ENCODE results near the gene KRTAP5-6.
"Not testable (repeated sequence)": the region's sequence is repeated elsewhere in the genome, so short reads cannot be mapped to it uniquely, and the experiment has no call there.

Gene KRTAP5-6

GRCh38 chr11:1675536-1676228 is 21.3 kb upstream of the KRTAP5-6 start:
- POLR2A ChIA-PET = no interaction called here
- Histone ChIP-seq H3K36me3 (ENCODE audit: control insufficient read depth in 4 of 4, insufficient read depth in 4 of 4, low read length in 3 of 4) (no peaks in the 10 kb centered on the region), H3K4me3 (ENCODE audit: control insufficient read depth in 1 of 7, extremely low read depth in 1 of 7, insufficient read depth in 4 of 7, low read depth in 2 of 7, low read length in 6 of 7) (no peak overlapping the region), H3K27ac (ENCODE audit: insufficient read depth in 1 of 2, low read depth in 1 of 2, low read length in 2 of 2, poor library complexity in 1 of 2, severe bottlenecking in 2 of 2) (no peak overlapping the region), H3K9me3 (ENCODE audit: control extremely low read depth in 1 of 5, control insufficient read depth in 4 of 5, insufficient read depth in 2 of 5, low read depth in 1 of 5, low read length in 4 of 5) (no peaks in the 10 kb centered on the region), H3K4me1 (ENCODE audit: control extremely low read depth in 1 of 4, control insufficient read depth in 4 of 4, insufficient read depth in 4 of 4, low read length in 3 of 4) (no peaks in the 10 kb centered on the region), H3K27me3 (replicated peaks in 2 of 5; ENCODE audit: control insufficient read depth in 4 of 5, insufficient read depth in 5 of 5, low read length in 4 of 5) (peaks cover 0 to 31% (median 20%) of the 10 kb centered on the region in 5 experiments)
- 95% methylated on average over 7 of the region's 11 CpGs for WGBS (ENCODE audit: insufficient coverage)
- CTCF ChIA-PET = interaction anchor here (0.8 to 1.4 kb wide), 3 partner anchors 18 to 156 kb away, joined by 3 to 6 read pairs (median 4); no protein-coding TSS in a partner anchor
- DNase-seq = no peak

- CTCF ChIA-PET = interaction anchor here (1.0 to 1.6 kb wide), 2 partner anchors 18 to 23 kb away, joined by 4 read pairs; no protein-coding TSS in a partner anchor
These were observed 20.7 kb upstream of the KRTAP5-6 start for GRCh38 chr11:1676229-1676740.

GRCh38 chr11:1679881-1680280 is 17.1 kb upstream of the KRTAP5-6 start:
- peaks cover 0 to 10% (median 7%) of the 10 kb centered on the region in 4 experiments for H3K4me1 ChIP-seq (ENCODE audit: control extremely low read depth in 1 of 4, control insufficient read depth in 4 of 4, insufficient read depth in 4 of 4, low read length in 3 of 4)
- ChIA-PET CTCF (interaction anchor here (0.8 to 3.5 kb wide), 4 partner anchors 13 to 472 kb away, joined by 4 to 36 read pairs (median 4); partner anchors contain the start of gene SYT8), POLR2A (no interaction called here)
- peaks cover 0 to 11% (median 3%) of the 10 kb centered on the region in 5 experiments for H3K27me3 ChIP-seq (replicated peaks in 2 of 5; ENCODE audit: control insufficient read depth in 4 of 5, insufficient read depth in 5 of 5, low read length in 4 of 5)
- H3K9me3 ChIP-seq (ENCODE audit: control extremely low read depth in 1 of 5, control insufficient read depth in 4 of 5, insufficient read depth in 2 of 5, low read depth in 1 of 5, low read length in 4 of 5) = no peaks in the 10 kb centered on the region
- 100% methylated on average over 6 of the region's 10 CpGs for WGBS (ENCODE audit: insufficient coverage)
- H3K36me3 ChIP-seq (ENCODE audit: control insufficient read depth in 4 of 4, insufficient read depth in 4 of 4, low read length in 3 of 4) = no peaks in the 10 kb centered on the region
- no peak for DNase-seq
- H3K4me3 ChIP-seq (ENCODE audit: control insufficient read depth in 1 of 7, extremely low read depth in 1 of 7, insufficient read depth in 4 of 7, low read depth in 2 of 7, low read length in 6 of 7) = no peak overlapping the region
- no peak overlapping the region for H3K27ac ChIP-seq (ENCODE audit: insufficient read depth in 1 of 2, low read depth in 1 of 2, low read length in 2 of 2, poor library complexity in 1 of 2, severe bottlenecking in 2 of 2)

More at GRCh38 chr11:1676229-1676740, 20.7 kb upstream of the KRTAP5-6 start:
- DNase-seq = no peak
- POLR2A ChIA-PET = no interaction called here
- peaks cover 0 to 27% (median 18%) of the 10 kb centered on the region in 5 experiments for H3K27me3 ChIP-seq (replicated peaks in 2 of 5; ENCODE audit: control insufficient read depth in 4 of 5, insufficient read depth in 5 of 5, low read length in 4 of 5)
- WGBS (ENCODE audit: insufficient coverage) = 100% methylated on average over 3 of the region's 7 CpGs
- H3K36me3 ChIP-seq (ENCODE audit: control insufficient read depth in 4 of 4, insufficient read depth in 4 of 4, low read length in 3 of 4) = no peaks in the 10 kb centered on the region
- H3K4me3 ChIP-seq (ENCODE audit: control insufficient read depth in 1 of 7, extremely low read depth in 1 of 7, insufficient read depth in 4 of 7, low read depth in 2 of 7, low read length in 6 of 7) = no peak overlapping the region
- H3K27ac ChIP-seq (ENCODE audit: insufficient read depth in 1 of 2, low read depth in 1 of 2, low read length in 2 of 2, poor library complexity in 1 of 2, severe bottlenecking in 2 of 2) = no peak overlapping the region
- H3K9me3 ChIP-seq (ENCODE audit: control extremely low read depth in 1 of 5, control insufficient read depth in 4 of 5, insufficient read depth in 2 of 5, low read depth in 1 of 5, low read length in 4 of 5) = no peaks in the 10 kb centered on the region
- no peaks in the 10 kb centered on the region for H3K4me1 ChIP-seq (ENCODE audit: control extremely low read depth in 1 of 4, control insufficient read depth in 4 of 4, insufficient read depth in 4 of 4, low read length in 3 of 4)

GRCh38 chr11:1682225-1682905 is 14.6 kb upstream of the KRTAP5-6 start:
- ChIA-PET POLR2A (interaction anchor here (0.7 kb wide), 1 partner anchor 700 kb away, joined by 3 read pairs; no protein-coding TSS in a partner anchor), CTCF (interaction anchor here (1.1 to 3.5 kb wide), 5 partner anchors 10 to 151 kb away, joined by 3 to 36 read pairs (median 9); no protein-coding TSS in a partner anchor)
- no peaks in the 10 kb centered on the region for H3K9me3 ChIP-seq (ENCODE audit: control extremely low read depth in 1 of 5, control insufficient read depth in 4 of 5, insufficient read depth in 2 of 5, low read depth in 1 of 5, low read length in 4 of 5)
- no peak overlapping the region for H3K4me3 ChIP-seq (ENCODE audit: control insufficient read depth in 1 of 7, extremely low read depth in 1 of 7, insufficient read depth in 4 of 7, low read depth in 2 of 7, low read length in 6 of 7)
- no peaks in the 10 kb centered on the region for H3K36me3 ChIP-seq (ENCODE audit: control insufficient read depth in 4 of 4, insufficient read depth in 4 of 4, low read length in 3 of 4)
- DNase-seq = peak in 2 of 3 donors; percentile 50 to 57
- peaks cover 0 to 10% (median 7%) of the 10 kb centered on the region in 4 experiments for H3K4me1 ChIP-seq (ENCODE audit: control extremely low read depth in 1 of 4, control insufficient read depth in 4 of 4, insufficient read depth in 4 of 4, low read length in 3 of 4)
- H3K27ac ChIP-seq (ENCODE audit: insufficient read depth in 1 of 2, low read depth in 1 of 2, low read length in 2 of 2, poor library complexity in 1 of 2, severe bottlenecking in 2 of 2) = no peak overlapping the region
- 74% methylated on average over 7 of the region's 15 CpGs for WGBS (ENCODE audit: insufficient coverage)
- H3K27me3 ChIP-seq (replicated peaks in 2 of 5; ENCODE audit: control insufficient read depth in 4 of 5, insufficient read depth in 5 of 5, low read length in 4 of 5) = no peaks in the 10 kb centered on the region

- not testable (repeated sequence) for H3K27ac ChIP-seq (ENCODE audit: insufficient read depth in 1 of 2, low read depth in 1 of 2, low read length in 2 of 2, poor library complexity in 1 of 2, severe bottlenecking in 2 of 2); H3K4me1 ChIP-seq (ENCODE audit: control extremely low read depth in 1 of 4, control insufficient read depth in 4 of 4, insufficient read depth in 4 of 4, low read length in 3 of 4); H3K4me3 ChIP-seq (ENCODE audit: control insufficient read depth in 1 of 7, extremely low read depth in 1 of 7, insufficient read depth in 4 of 7, low read depth in 2 of 7, low read length in 6 of 7); H3K9me3 ChIP-seq (ENCODE audit: control extremely low read depth in 1 of 5, control insufficient read depth in 4 of 5, insufficient read depth in 2 of 5, low read depth in 1 of 5, low read length in 4 of 5); H3K36me3 ChIP-seq (ENCODE audit: control insufficient read depth in 4 of 4, insufficient read depth in 4 of 4, low read length in 3 of 4); DNase-seq; H3K27me3 ChIP-seq (replicated peaks in 2 of 5; ENCODE audit: control insufficient read depth in 4 of 5, insufficient read depth in 5 of 5, low read length in 4 of 5)
- 84% methylated on average over 14 of the region's 19 CpGs for WGBS (ENCODE audit: insufficient coverage)
- POLR2A ChIA-PET = interaction anchor here (0.7 kb wide), 1 partner anchor 699 kb away, joined by 3 read pairs; no protein-coding TSS in a partner anchor
- CTCF ChIA-PET = interaction anchor here (1.4 to 3.5 kb wide), 4 partner anchors 9 to 150 kb away, joined by 4 to 36 read pairs (median 10); no protein-coding TSS in a partner anchor
These were observed 13.8 kb upstream of the KRTAP5-6 start for GRCh38 chr11:1683216-1683615.

GRCh38 chr11:1683904-1684572 is 13.0 kb upstream of the KRTAP5-6 start:
- peaks cover 0 to 12% (median 7%) of the 10 kb centered on the region in 4 experiments for H3K4me1 ChIP-seq (ENCODE audit: control extremely low read depth in 1 of 4, control insufficient read depth in 4 of 4, insufficient read depth in 4 of 4, low read length in 3 of 4)
- H3K36me3 ChIP-seq (ENCODE audit: control insufficient read depth in 4 of 4, insufficient read depth in 4 of 4, low read length in 3 of 4); H3K27me3 ChIP-seq (replicated peaks in 2 of 5; ENCODE audit: control insufficient read depth in 4 of 5, insufficient read depth in 5 of 5, low read length in 4 of 5); H3K4me3 ChIP-seq (ENCODE audit: control insufficient read depth in 1 of 7, extremely low read depth in 1 of 7, insufficient read depth in 4 of 7, low read depth in 2 of 7, low read length in 6 of 7); POLR2A ChIA-PET; H3K27ac ChIP-seq (ENCODE audit: insufficient read depth in 1 of 2, low read depth in 1 of 2, low read length in 2 of 2, poor library complexity in 1 of 2, severe bottlenecking in 2 of 2); H3K9me3 ChIP-seq (ENCODE audit: control extremely low read depth in 1 of 5, control insufficient read depth in 4 of 5, insufficient read depth in 2 of 5, low read depth in 1 of 5, low read length in 4 of 5); DNase-seq: not testable (repeated sequence)
- CTCF ChIA-PET = interaction anchor here (3.4 kb wide), 1 partner anchor 33 kb away, joined by 10 read pairs; no protein-coding TSS in a partner anchor
- WGBS (ENCODE audit: insufficient coverage) = 90% methylated on average over 2 of the region's 24 CpGs

Measured in common myeloid progenitor, CD34-positive (primary cell).